GM21526 (cell line): Measurements from ENCODE around the gene FNBP1.

ENCODE experiments used
- ATAC-seq: cut with Tn5 transposase; IDR thresholded peaks from one replicate; pipeline ENCODE4 v1.9.1; 2021; ENCODE audit warnings: moderate library complexity; ENCODE audit not compliant: unreplicated experiment, low FRiP score

Gene FNBP1

GRCh38 chr9:130042885-130043653, at the start of gene FNBP1:
FNBP1 (minus strand) TSS chr9:130043189; CDS start chr9:130042975, 214 bp downstream.
- ATAC-seq, result no peak

DNA sequence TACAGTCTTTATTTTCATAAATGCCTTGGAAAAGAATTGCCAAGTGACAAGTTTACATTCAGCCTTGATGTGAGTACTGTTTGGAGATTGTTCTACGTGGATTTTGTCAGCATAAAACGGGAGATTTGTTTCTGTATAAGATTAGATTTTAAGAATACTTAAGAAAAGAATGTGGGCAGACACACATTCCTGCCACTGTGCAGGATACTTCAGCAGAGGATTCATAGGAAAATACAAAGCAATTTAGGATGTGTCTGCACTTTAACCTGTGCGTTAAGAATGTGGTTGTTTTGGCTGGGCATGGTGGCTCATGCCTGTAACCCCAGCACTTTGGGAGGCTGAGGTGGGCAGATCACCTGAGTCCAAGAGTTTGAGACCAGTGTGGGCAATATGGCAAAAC, 47.9 kb upstream of the FNBP1 start:
- ATAC-seq, result no peak

GRCh38 chr9:130089141-130089540, 46.2 kb upstream of the FNBP1 start:
- ATAC-seq, result no peak

GRCh38 chr9:130088051-130088450, 45.1 kb upstream of the FNBP1 start:
- no peak for ATAC-seq

GRCh38 chr9:130084337-130084736, 41.3 kb upstream of the FNBP1 start:
- no peak for ATAC-seq

- ATAC-seq, result no peak
Observed at GRCh38 chr9:130078547-130078946, 35.6 kb upstream of the FNBP1 start.

GRCh38 chr9:130073373-130073772, 30.4 kb upstream of the FNBP1 start:
- ATAC-seq, result no peak

- ATAC-seq, result no peak
Observed at GRCh38 chr9:130072515-130073235, 29.7 kb upstream of the FNBP1 start.

GRCh38 chr9:130069048-130069447, 26.1 kb upstream of the FNBP1 start:
- no peak for ATAC-seq

- ATAC-seq, result no peak
Observed at GRCh38 chr9:130064621-130065020, 21.6 kb upstream of the FNBP1 start.

GRCh38 chr9:130062750-130063149, 19.8 kb upstream of the FNBP1 start:
- ATAC-seq, result no peak

DNA sequence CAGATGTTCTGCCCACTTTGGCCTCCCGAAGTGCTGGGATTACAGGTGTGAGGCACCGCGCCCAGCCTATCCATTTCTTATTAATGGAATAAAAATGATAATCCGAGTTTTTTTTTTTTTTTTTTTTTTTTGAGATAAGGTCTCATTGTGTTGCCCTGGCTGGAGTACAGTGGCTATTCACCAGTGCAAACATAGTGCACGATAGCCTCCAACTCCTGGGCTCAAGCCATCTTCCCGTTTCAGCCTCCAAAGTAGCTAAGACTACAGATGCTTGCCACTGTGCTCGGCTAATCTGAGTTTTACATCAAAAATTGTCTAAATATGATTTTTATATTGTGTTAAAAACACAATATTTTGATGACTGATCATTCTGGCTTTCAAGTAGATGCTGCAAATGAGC, 17.3 kb upstream of the FNBP1 start:
- no peak for ATAC-seq

DNA sequence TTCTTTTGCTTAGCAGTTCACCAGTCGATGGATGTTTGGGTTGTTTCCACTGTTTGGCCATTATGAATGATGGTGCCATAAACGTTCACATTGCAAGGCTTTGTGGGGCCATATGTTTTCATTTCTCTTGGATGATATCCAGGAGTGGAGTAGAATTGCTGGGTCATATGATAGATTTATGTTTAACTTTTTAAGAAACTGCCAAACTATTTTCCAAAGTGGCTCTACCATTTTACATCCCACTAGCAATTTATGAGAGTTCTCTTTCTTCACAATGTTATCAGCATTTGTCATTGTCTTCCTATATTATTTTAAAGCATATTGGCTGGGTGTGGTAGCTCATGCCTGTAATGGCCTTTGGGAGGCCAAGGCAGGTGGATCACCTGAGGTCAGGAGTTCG, 15.9 kb upstream of the FNBP1 start:
- no peak for ATAC-seq

- ATAC-seq, result no peak
Observed at GRCh38 chr9:130058154-130058553, 15.2 kb upstream of the FNBP1 start.

- no peak for ATAC-seq
Observed at GRCh38 chr9:130054820-130055219, 11.8 kb upstream of the FNBP1 start.

DNA sequence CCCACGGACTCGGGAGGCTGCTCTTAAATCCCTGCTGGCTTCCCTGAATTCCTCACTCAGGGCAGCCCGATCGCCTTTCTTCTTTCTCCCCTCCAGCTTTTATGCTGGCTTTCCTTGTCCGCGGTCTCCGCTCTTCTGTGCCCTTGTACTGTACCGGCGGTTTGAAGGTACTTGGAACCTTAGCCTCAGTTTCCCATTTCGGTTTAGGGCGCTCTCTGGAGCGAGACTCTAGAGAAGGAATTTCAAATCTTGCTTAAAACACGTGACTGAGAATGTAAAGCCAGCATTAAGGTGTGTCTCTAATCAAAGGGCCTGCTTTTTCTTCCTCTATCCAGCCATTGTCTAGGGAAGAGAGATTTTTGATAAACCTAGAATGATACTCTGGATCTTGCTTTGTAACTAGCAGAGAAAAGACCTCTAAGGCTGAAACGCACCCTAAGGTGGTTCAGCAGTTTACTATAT, 11.4 kb upstream of the FNBP1 start:
- ATAC-seq, result no peak

DNA sequence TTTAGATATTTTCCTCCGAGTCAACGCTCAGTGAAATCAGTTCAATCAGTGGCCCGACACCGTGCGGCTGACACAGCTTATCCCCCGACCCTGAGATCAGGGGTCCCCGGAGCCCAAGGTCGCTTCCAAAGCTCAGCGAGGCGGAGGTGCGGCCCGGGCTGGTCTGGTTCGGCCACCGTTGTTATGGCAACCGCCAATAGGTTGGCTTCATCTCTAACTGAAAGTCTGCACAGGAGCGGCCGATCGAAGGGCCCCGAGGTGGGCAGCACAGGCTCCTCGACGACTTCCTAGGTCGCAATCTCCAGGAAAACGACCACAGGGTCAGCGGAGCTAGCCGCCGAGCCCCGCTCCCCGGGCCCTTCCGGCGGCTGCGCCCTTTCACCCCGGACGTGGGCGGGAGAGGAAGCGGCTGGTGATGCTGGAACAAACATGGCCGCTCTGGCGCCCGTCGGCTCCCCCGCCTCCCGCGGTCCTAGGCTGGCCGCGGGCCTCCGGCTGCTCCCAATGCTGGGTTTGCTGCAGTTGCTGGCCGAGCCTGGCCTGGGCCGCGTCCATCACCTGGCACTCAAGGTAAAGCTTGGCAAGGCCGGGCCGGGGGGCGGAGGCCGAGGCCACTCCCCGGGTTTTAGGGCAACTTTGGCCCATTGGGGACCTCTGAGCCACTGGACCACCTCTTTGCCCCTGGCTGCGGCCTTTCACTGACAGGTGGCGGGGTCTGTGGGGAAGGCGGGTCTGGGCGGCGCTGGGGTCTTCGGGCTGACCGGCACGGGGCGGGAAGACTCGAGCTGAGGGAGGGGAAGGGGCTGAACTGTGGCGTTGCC, 10.7 kb upstream of the FNBP1 start, which contains the start of gene GPR107:
Gene GPR107, plus strand, starts transcription at position 403 of the 821 bp plus-strand sequence. Its CDS starts 27 bp downstream, at position 430.
- peak; percentile 58 for ATAC-seq

DNA sequence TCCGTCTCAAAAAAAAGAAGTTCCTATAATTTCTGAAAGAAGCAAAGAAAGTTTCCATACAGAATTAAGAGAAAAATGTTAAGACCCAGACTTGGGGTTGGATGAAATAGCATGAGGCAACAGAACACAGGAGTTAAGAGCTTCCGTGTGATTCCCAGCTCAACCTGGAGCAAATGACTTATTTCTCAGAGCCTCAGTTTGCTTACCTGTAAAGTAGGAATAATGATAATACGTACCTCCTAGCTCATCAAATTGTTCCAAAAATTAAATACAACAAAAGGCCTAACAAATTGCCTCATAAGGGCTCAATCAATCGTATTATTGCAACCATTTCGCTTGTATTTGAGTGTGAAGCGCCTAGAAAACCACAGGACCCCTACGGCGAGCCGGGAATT, 10.1 kb upstream of the FNBP1 start:
- ATAC-seq, result no peak

GRCh38 chr9:130051855-130052254, 8.9 kb upstream of the FNBP1 start:
- no peak for ATAC-seq

GRCh38 chr9:130050462-130050861, 7.5 kb upstream of the FNBP1 start:
- no peak for ATAC-seq
